ENCODE measurements around the gene SCG5. TPM values are rescaled to one million over a fixed set of nuclear protein-coding genes. Genes with fewer than 3 reads are reported as not detected.

The SCG5 gene
- total and polyA plus RNA-seq, 7 donors, result 0.15 to 0.86 (median 0.36) TPM; not detected in 3

GRCh38 chr15:32737304-32737703 is 95.8 kb downstream of the SCG5 start:
- no peak overlapping the region for H3K27ac ChIP-seq
- H3K27me3 ChIP-seq (ENCODE audit: insufficient read depth in 3 of 3, low read length in 2 of 3), result no peaks in the 10 kb centered on the region
- intact Hi-C loops (cut with DNase I), result no loop called here
- DNase-seq (no peak), ATAC-seq (no peak)
- H3K4me3 ChIP-seq, result no peak overlapping the region
- no peak for TF ChIP-seq CTCF (IDR thresholded peaks at IDR 0.05)
- WGBS, 3 donors, result 55 to 64% (median 59%) methylated on average over 4 of the region's 4 CpGs
- H3K9me3 ChIP-seq, result no peaks in the 10 kb centered on the region
- no peaks in the 10 kb centered on the region for H3K36me3 ChIP-seq (ENCODE audit: insufficient read depth in 1 of 2, low read depth in 1 of 2)
- H3K4me1 ChIP-seq, result no peaks in the 10 kb centered on the region

GRCh38 chr15:32738666-32739065 is 97.2 kb downstream of the SCG5 start:
- Histone ChIP-seq H3K4me3 (no peak overlapping the region), H3K4me1 (no peaks in the 10 kb centered on the region), H3K9me3 (no peaks in the 10 kb centered on the region), H3K27ac (no peak overlapping the region), H3K36me3 (ENCODE audit: insufficient read depth in 1 of 2, low read depth in 1 of 2) (no peaks in the 10 kb centered on the region), H3K27me3 (ENCODE audit: insufficient read depth in 3 of 3, low read length in 2 of 3) (no peaks in the 10 kb centered on the region)
- no peak for ATAC-seq
- no peak for TF ChIP-seq CTCF (IDR thresholded peaks at IDR 0.05)
- no peak for DNase-seq
- intact Hi-C loops (cut with DNase I), result no loop called here
- WGBS, 3 donors, result 57 to 77% (median 73%) methylated on average over 1 of the region's 1 CpG

- no peak for TF ChIP-seq CTCF (IDR thresholded peaks at IDR 0.05)
- no peaks in the 10 kb centered on the region for H3K36me3 ChIP-seq (ENCODE audit: insufficient read depth in 1 of 2, low read depth in 1 of 2)
- ATAC-seq (no peak), DNase-seq (no peak)
- H3K4me1 ChIP-seq, result no peaks in the 10 kb centered on the region
- H3K27ac ChIP-seq, result no peak overlapping the region
- no peaks in the 10 kb centered on the region for H3K9me3 ChIP-seq
- H3K4me3 ChIP-seq, result no peak overlapping the region
- WGBS, 3 donors, result 65 to 86% (median 85%) methylated on average over 1 of the region's 1 CpG
- intact Hi-C loops (cut with DNase I), result no loop called here
- H3K27me3 ChIP-seq (ENCODE audit: insufficient read depth in 3 of 3, low read length in 2 of 3), result no peaks in the 10 kb centered on the region
Observed at GRCh38 chr15:32739522-32740063, 98.1 kb downstream of the SCG5 start.

- Histone ChIP-seq H3K4me1 (no peaks in the 10 kb centered on the region), H3K27me3 (ENCODE audit: insufficient read depth in 3 of 3, low read length in 2 of 3) (no peaks in the 10 kb centered on the region), H3K9me3 (no peaks in the 10 kb centered on the region), H3K36me3 (ENCODE audit: insufficient read depth in 1 of 2, low read depth in 1 of 2) (no peaks in the 10 kb centered on the region), H3K27ac (no peak overlapping the region), H3K4me3 (no peak overlapping the region)
- TF ChIP-seq CTCF (IDR thresholded peaks at IDR 0.05), result no peak
- ATAC-seq (no peak), DNase-seq (no peak)
- intact Hi-C loops (cut with DNase I), result no loop called here
- 27 to 33% (median 31%) methylated on average over 5 of the region's 5 CpGs for WGBS, 3 donors
Observed at GRCh38 chr15:32743411-32744140, 102.1 kb downstream of the SCG5 start.
